HK-2 (cell line): Measurements from ENCODE around the gene MRM2.
"Not testable (repeated sequence)": the region's sequence is repeated elsewhere in the genome, so short reads cannot be mapped to it uniquely, and the experiment has no call there.

Source experiments
- DNase-seq: peaks from one replicate; pipeline ENCODE4 v3.0.0-alpha.2; 2018; ENCODE audit not compliant: unreplicated experiment

MRM2 gene

GRCh38 chr7:2241580-2242540 is at the start of gene MRM2, which contains the start of gene NUDT1:
Gene MRM2, minus strand, starts transcription at chr7:2242205. Its CDS starts 36 bp downstream, at chr7:2242169.
Gene NUDT1, plus strand, starts transcription at chr7:2242226. Its CDS starts 2,349 bp downstream, at chr7:2244575.
- DNase-seq, result peak; percentile 89

- DNase-seq, result no peak
These were observed 48.9 kb upstream of the MRM2 start for GRCh38 chr7:2290877-2291276.

- DNase-seq, result no peak
These were observed 47.6 kb upstream of the MRM2 start for GRCh38 chr7:2289621-2290020.

GRCh38 chr7:2289111-2289586 is 47.1 kb upstream of the MRM2 start:
- DNase-seq, result no peak

- no peak for DNase-seq
These were observed 46.5 kb upstream of the MRM2 start for GRCh38 chr7:2288503-2288902.

GRCh38 chr7:2287745-2288144 is 45.7 kb upstream of the MRM2 start:
- no peak for DNase-seq

- DNase-seq, result no peak
These were observed 41.1 kb upstream of the MRM2 start for GRCh38 chr7:2283074-2283473.

GRCh38 chr7:2282185-2282751 is 40.3 kb upstream of the MRM2 start:
- DNase-seq, result no peak

GRCh38 chr7:2281541-2281940 is 39.5 kb upstream of the MRM2 start:
- DNase-seq, result no peak

- no peak for DNase-seq
These were observed 38.4 kb upstream of the MRM2 start for GRCh38 chr7:2280424-2280823.

GRCh38 chr7:2279896-2280295 is 37.9 kb upstream of the MRM2 start:
- no peak for DNase-seq

- DNase-seq, result no peak
These were observed 36.0 kb upstream of the MRM2 start for GRCh38 chr7:2278026-2278425.

- DNase-seq, result no peak
These were observed 34.1 kb upstream of the MRM2 start for GRCh38 chr7:2276107-2276506.

GRCh38 chr7:2275101-2275500 is 33.1 kb upstream of the MRM2 start:
- DNase-seq, result no peak

- DNase-seq, result no peak
These were observed 32.7 kb upstream of the MRM2 start for GRCh38 chr7:2274666-2275065.

- no peak for DNase-seq
These were observed 31.9 kb upstream of the MRM2 start for GRCh38 chr7:2273866-2274265.

- no peak for DNase-seq
These were observed 30.0 kb upstream of the MRM2 start for GRCh38 chr7:2272031-2272430.

- DNase-seq, result no peak
These were observed 29.4 kb upstream of the MRM2 start for GRCh38 chr7:2271273-2272026.

GRCh38 chr7:2270495-2270894 is 28.5 kb upstream of the MRM2 start:
- no peak for DNase-seq

- no peak for DNase-seq
These were observed 28.0 kb upstream of the MRM2 start for GRCh38 chr7:2269991-2270460.

- not testable (repeated sequence) for DNase-seq
These were observed 27.3 kb upstream of the MRM2 start for GRCh38 chr7:2269089-2269990.
